PC-3 (cell line): Measurements from ENCODE around the gene CCL17. TPM values are rescaled to one million over a fixed set of nuclear protein-coding genes. Genes with fewer than 3 reads are reported as not detected.
A peak's percentile ranks its signal among the peaks of the same experiment; 100 is the strongest.

Experiments
- ATAC-seq: fragments of 200-7000 bp; cut with Tn5 transposase; 2 replicates; pipeline ENCODE4 v1.9.1; 2020; ENCODE audit warnings: mild to moderate bottlenecking, moderate library complexity
- BruUV-seq: library from RNA; stranded (reverse); fragments of 400-500 nt; replicated peaks from 2 replicates; lab custom pipeline; 2021; lab: Mats Ljungman, UMichigan
- CTCF ChIA-PET: fragments of 300-600 bp; sonication (Branson Sonifier 250); formaldehyde crosslinking; loops from one replicate; lab custom pipeline; 2022; ENCODE audit warnings: antibody characterized with exemption; lab: Charles Lee
- POLR2A ChIA-PET: fragments of 300-600 bp; sonication (Branson Sonifier 250); formaldehyde crosslinking; loops from one replicate; lab custom pipeline; 2022; ENCODE audit warnings: antibody characterized with exemption; ENCODE audit not compliant: unreplicated experiment; lab: Charles Lee
- DNase-seq: peaks from one replicate; pipeline ENCODE4 v3.0.0-alpha.2; 2015
- H2AFZ ChIP-seq: fragments of 300-600 bp; sonication (generic); 2 replicates; pipeline ENCODE4 v1.6.0; 2016; ENCODE audit warnings: antibody characterized with exemption, low read length
- H3F3A ChIP-seq: fragments of 300-600 bp; sonication (generic); one replicate; pipeline ENCODE4 v1.6.0; 2017; ENCODE audit warnings: antibody characterized with exemption, low read length, control low read depth, mild to moderate bottlenecking; ENCODE audit not compliant: unreplicated experiment
- H3K27ac ChIP-seq: fragments of 300-600 bp; sonication (generic); 2 replicates; pipeline ENCODE4 v1.5.1; 2016; ENCODE audit warnings: mild to moderate bottlenecking, low read length
- H3K27me3 ChIP-seq: fragments of 300-600 bp; sonication (generic); 2 replicates; pipeline ENCODE4 v1.6.1; 2016; ENCODE audit warnings: low read length, mixed read lengths
- H3K36me3 ChIP-seq: fragments of 300-600 bp; sonication (generic); 2 replicates; pipeline ENCODE4 v1.6.1; 2016; ENCODE audit warnings: low read depth, mixed run types, low read length, mixed read lengths
- H3K4me1 ChIP-seq: fragments of 300-600 bp; sonication (generic); 2 replicates; pipeline ENCODE4 v1.5.1; 2016; ENCODE audit warnings: low read length; ENCODE audit not compliant: insufficient read depth
- H3K4me2 ChIP-seq: fragments of 300-600 bp; sonication (generic); 2 replicates; pipeline ENCODE4 v1.6.0; 2016; ENCODE audit warnings: low read length
- H3K4me3 ChIP-seq: fragments of 300-600 bp; sonication (generic); 2 replicates; pipeline ENCODE4 v1.5.1; 2016; ENCODE audit warnings: mild to moderate bottlenecking, low read length, mixed read lengths
- H3K79me2 ChIP-seq: fragments of 300-600 bp; sonication (generic); 2 replicates; pipeline ENCODE4 v1.6.1; 2017; ENCODE audit warnings: low read length, mixed read lengths
- H3K9ac ChIP-seq: fragments of 300-600 bp; sonication (generic); 2 replicates; pipeline ENCODE4 v1.6.0; 2016; ENCODE audit warnings: mild to moderate bottlenecking, low read length
- H3K9me2 ChIP-seq: fragments of 300-600 bp; sonication (generic); replicated peaks from 2 replicates; pipeline ENCODE4 v1.6.1; 2016; ENCODE audit warnings: mixed run types, low read length, mixed read lengths
- H3K9me3 ChIP-seq: fragments of 300-600 bp; sonication (generic); 2 replicates; pipeline ENCODE4 v1.6.1; 2016; ENCODE audit warnings: low read length, mixed read lengths
- H4K20me1 ChIP-seq: fragments of 300-600 bp; sonication (generic); 2 replicates; pipeline ENCODE4 v1.6.1; 2016; ENCODE audit warnings: low read length, mixed read lengths
- EZH2 ChIP-seq: fragments of 300-600 bp; sonication (generic); IDR thresholded peaks from one replicate; pipeline ENCODE4 v1.6.1; 2017; ENCODE audit warnings: antibody characterized with exemption, mild to moderate bottlenecking, low read length; ENCODE audit not compliant: unreplicated experiment
- EZH2phosphoT487 ChIP-seq: fragments of 300-600 bp; sonication (generic); IDR thresholded peaks from 2 replicates; pipeline ENCODE4 v1.6.1; 2018; ENCODE audit warnings: mild to moderate bottlenecking, antibody characterized with exemption, low read length, borderline replicate concordance
- intact Hi-C: fragments of 100-400 bp; cut with micrococcal nuclease; formaldehyde crosslinking; loops from 2 replicates; pipeline ENCODE4 v1.9.0; 2023
- total RNA-seq: library from RNA; depleted of rRNA; stranded (reverse); fragments of >200 nt; gene quantifications from 2 replicates; pipeline ENCODE4 v1.2.3, GENCODE V29; 2014
- TF ChIP-seq, protein P1 (sequence below): fragments of 300-600 bp; sonication (generic); conservative IDR thresholded peaks from 2 replicates; pipeline ENCODE4 v1.5.1; 2017; ENCODE audit warnings: antibody characterized with exemption, low read depth, mild to moderate bottlenecking, low read length

The CCL17 gene
- total RNA-seq, 1 experiment from 2014 or later = not detected

- ATAC-seq (peak; percentile 55), DNase-seq (peak; percentile 69)
- H3K4me3 ChIP-seq = no peak overlapping the region
- H3K4me2 ChIP-seq = peak overlapping the region; percentile 37; the same call in 1 of the 2 replicates
- H3K9me3 ChIP-seq = no peaks in the 10 kb centered on the region
- H3K9me2 ChIP-seq = no peaks in the 10 kb centered on the region
- no peak overlapping the region for H3K9ac ChIP-seq
- no peaks in the 10 kb centered on the region for H3F3A ChIP-seq
- ChIA-PET POLR2A (interaction anchor here (0.5 to 0.7 kb wide), 2 partner anchors 121 to 275 kb away, joined by 4 to 7 read pairs; no protein-coding TSS in a partner anchor), CTCF (interaction anchor here (0.5 to 1.0 kb wide), 4 partner anchors 25 to 122 kb away, joined by 3 to 17 read pairs (median 5); partner anchors contain the start of genes CIAPIN1 and COQ9)
- no peaks in the 10 kb centered on the region for H3K79me2 ChIP-seq
- H2AFZ ChIP-seq = no peak overlapping the region
- no peaks in the 10 kb centered on the region for H3K36me3 ChIP-seq
- no peak overlapping the region for H3K27ac ChIP-seq
- intact Hi-C loops = loop anchor here (1.0 kb wide), 2 partner anchors 122 to 178 kb away; no protein-coding TSS in a partner anchor
- no TSS peak for BruUV-seq
- H3K4me1 ChIP-seq = peaks cover 5% of the 10 kb centered on the region
- no peaks in the 10 kb centered on the region for H4K20me1 ChIP-seq
- no peaks in the 10 kb centered on the region for H3K27me3 ChIP-seq
- no peak for TF ChIP-seq EZH2
- TF ChIP-seq EZH2phosphoT487 = no peak
- TF ChIP-seq, protein P1, sequence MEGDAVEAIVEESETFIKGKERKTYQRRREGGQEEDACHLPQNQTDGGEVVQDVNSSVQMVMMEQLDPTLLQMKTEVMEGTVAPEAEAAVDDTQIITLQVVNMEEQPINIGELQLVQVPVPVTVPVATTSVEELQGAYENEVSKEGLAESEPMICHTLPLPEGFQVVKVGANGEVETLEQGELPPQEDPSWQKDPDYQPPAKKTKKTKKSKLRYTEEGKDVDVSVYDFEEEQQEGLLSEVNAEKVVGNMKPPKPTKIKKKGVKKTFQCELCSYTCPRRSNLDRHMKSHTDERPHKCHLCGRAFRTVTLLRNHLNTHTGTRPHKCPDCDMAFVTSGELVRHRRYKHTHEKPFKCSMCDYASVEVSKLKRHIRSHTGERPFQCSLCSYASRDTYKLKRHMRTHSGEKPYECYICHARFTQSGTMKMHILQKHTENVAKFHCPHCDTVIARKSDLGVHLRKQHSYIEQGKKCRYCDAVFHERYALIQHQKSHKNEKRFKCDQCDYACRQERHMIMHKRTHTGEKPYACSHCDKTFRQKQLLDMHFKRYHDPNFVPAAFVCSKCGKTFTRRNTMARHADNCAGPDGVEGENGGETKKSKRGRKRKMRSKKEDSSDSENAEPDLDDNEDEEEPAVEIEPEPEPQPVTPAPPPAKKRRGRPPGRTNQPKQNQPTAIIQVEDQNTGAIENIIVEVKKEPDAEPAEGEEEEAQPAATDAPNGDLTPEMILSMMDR = peak; percentile 79
Measured at GRCh38 chr16:57422026-57422944, 17.7 kb downstream of the CCL17 start.

DNA sequence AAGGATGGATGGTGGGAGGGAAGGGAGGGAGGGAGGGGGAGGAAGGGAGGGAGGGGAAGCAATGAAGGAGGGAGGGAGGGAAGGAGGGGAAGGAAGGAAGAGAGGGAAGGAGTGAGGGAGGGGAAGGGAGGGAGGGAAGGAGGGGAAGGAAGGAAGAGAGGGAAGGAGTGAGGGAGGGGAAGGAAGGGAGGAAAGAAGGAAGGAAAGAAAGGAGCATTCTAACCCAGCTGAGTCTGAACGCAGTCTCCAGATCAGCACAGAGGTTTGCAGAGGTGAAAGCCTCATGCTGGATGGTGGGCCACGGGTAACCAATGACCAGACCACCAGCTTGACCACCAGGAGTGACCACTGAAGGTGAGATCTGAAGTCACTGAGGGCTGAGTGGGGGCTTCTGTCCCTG, 18.6 kb downstream of the CCL17 start:
- intact Hi-C loops = no loop called here
- Histone ChIP-seq H3K9me3 (no peaks in the 10 kb centered on the region), H4K20me1 (no peaks in the 10 kb centered on the region), H3K36me3 (no peaks in the 10 kb centered on the region; the same call in 1 of the 2 replicates), H3K4me1 (no peaks in the 10 kb centered on the region; the same call in 1 of the 2 replicates), H3K9me2 (no peaks in the 10 kb centered on the region), H3K27ac (no peak overlapping the region), H3K79me2 (no peaks in the 10 kb centered on the region), H2AFZ (no peak overlapping the region), H3K4me2 (no peak overlapping the region), H3K27me3 (no peaks in the 10 kb centered on the region), H3K4me3 (no peak overlapping the region), H3F3A (no peaks in the 10 kb centered on the region), H3K9ac (no peak overlapping the region)
- POLR2A ChIA-PET = interaction anchor here (0.7 kb wide), 1 partner anchor 276 kb away, joined by 4 read pairs; no protein-coding TSS in a partner anchor
- CTCF ChIA-PET = interaction anchor here (0.6 kb wide), 2 partner anchors 97 to 120 kb away, joined by 3 to 4 read pairs; no protein-coding TSS in a partner anchor
- TF ChIP-seq EZH2phosphoT487 (no peak), EZH2 (no peak)
- TF ChIP-seq, protein P1 = no peak
- no TSS peak for BruUV-seq
- DNase-seq = no peak
- no peak for ATAC-seq
